CD4-positive, alpha-beta T cell treated with Interferon alpha-2 for 1 hour (primary cell): ENCODE data around the gene MAP2K3.

Experiments used
- DNase-seq, 2 donors: peaks; one replicate each; pipeline ENCODE4 v3.0.0-alpha.2; 2020 to 2022

Gene MAP2K3

DNA sequence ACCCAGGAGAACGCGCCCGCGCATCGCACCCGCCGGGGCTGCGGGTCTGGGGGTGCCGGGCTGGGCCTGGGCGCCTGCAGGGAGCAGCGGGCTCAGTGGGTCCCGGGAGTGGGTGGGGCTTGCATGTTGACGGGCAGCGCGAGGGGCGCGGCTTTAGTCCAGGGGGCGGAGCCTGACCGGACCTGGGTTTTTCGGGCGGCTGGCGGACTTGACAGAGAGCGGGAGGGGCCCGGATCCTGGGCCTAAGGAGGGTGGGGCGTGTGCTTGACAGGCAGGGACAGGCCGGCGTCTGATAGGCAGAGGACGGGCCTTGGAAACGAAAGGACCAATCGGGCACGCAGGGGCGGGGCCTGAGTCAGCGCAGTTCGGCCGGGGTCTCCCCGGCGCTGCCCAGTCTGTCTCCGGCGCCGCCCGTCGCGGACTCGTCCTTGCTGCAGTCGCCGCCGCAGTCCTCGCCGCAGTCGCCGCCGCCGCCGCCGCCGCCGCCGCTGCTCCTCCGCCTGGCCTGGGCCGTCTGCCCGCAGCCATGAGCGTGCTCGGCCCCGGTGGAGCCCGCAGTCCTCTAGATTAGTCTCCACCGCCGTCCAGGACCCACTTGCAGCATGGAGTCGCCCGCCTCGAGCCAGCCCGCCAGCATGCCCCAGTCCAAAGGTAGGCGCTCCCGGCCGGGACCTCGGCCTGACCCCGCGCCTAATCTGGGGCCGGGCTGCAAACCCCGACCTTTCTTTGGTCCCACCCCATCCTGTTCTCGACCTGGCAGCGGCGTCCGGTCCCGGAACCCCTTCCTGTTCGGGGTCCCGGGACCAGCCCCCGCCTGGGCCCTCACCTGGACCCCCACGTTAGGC, at the start of gene MAP2K3:
Gene MAP2K3 (plus strand): TSS at position 393 of the 845 bp plus-strand sequence. CDS start 210 bp downstream, at position 603.
- peak; percentile 98 for DNase-seq

DNA sequence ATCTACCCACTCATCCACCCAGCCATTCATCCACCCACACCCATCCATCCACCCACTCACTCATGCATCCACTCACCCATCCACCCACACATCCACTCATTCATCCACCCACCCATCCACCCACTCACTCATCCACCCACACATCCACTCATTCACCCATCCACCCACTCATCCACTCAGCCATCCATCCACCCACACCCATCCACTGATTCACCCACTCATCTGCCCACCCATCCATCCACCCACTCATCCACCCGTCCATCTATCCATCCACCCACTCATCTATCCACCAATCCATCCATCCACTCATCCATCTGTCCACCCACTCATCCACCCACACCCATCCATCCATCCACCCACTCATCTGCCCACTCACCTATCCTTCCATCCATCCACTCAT, 48.6 kb upstream of the MAP2K3 start:
- no peak for DNase-seq

DNA sequence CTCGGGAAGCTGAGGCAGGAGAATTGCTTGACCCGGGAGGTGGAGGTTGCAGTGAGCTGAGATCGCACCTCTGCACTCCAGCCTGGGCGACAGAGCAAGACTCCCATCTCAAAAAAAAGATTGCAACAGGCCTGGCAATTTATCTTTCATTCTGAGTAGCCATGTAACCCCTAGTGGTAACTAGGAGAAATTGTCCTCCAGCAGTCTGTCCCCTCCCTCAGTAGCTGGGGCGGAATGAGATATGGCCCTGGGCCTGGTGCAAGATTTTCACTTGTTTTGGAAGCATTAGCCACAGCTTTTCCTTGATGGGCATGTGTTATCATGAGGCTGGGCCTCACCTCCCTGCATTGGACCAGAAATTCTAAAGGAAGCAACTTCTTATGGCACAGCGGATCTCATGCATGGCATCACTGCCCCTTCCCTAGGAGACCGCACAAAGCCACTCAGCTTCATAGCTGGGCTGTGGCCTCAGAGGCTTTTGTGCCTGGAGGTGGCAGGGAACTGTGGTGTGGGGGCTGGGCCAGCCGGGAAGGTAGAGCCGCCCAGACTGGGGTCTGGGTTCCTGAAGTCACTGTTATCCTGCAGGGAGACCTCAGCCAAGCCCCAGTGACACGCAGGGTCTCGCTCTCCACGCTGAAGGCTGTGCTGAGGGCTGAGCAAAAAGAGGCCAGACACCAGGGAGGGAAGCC, 44.7 kb upstream of the MAP2K3 start:
- DNase-seq = peak in 1 of 2 donors; percentile 13

DNA sequence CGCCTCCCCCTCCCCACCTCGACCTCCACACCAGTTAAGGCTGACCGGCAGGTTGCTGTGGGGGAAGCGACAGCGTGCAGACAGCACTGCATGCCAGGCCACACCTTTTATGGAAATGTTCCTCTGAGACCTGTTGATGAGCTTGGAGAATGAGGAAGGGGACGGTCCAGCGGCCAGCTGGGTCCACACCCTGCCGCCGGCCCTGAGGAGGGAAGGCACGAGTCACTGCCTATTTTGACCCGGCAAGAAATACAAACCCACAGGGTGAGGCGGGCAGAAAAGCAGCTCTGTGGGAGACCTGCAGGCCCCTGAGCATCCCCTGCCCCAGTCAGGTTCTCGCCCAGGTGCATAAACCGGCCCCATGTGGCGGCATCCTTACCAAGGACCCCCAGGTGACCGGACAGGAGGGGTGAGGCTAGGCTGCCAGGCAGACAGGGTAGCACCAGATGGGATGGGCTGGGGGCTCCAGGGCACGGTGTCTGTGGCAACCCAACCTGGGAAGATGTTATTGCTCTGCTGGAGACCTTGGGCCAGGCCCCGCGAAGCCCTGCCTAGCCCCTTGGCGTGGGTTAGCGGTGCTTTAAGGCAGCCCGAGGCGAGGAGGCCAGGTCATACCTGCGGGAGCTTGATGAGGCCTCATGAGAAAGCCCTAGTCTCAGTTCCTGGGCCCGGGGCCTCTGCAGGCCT, 44.0 kb upstream of the MAP2K3 start:
- no peak for DNase-seq

DNA sequence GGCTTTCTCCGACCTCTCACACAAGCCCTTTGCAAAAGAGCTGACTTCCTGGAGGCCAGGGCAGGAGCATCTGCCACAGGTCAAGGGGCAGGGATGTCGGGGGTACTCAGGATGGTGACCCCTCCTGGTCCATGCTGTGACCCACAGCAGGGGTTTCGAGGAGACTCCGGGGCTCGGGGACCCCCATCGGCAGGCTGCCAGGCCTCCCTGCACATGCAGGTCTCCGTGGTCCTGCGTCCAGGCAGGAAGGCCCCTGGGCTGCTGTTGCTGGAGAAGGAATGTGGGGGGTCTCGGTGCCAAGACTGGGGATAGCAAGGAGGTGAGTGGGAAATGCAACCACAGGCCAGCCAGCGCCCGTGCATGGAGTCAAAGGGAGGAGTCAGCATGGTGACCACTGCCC, 42.9 kb upstream of the MAP2K3 start:
- no peak for DNase-seq

DNA sequence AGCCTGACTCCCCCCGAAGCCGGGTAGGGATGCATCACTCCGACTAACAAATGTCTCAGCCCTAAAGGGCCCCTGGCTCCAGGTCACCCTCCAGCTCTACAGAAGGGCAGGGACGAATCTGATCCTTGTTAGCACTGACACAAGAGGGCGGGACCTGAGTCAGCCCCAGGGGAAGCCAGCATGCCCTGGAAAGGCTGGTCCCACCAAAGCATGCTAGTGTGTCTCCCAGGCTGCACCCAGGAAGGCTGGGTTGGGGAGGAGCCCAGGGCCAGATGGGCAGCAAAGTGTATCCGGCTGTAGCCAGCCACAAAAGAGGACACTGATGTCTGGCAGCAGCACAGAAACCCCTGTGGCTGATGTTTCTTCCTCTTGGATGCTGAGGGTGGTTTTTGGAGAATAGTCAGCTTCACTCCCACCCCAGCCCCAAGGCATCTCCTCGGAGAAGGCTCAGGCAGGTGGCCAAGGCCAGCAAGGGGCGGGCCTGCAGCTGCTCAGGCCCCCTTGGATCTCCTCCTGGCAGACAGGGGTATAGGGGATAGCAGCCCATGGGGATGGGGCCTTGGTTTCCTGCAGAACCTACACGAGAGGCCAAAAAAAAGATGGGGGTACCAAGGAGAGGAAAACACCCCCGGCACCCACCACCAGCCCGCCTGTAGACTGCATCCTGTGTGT, 42.3 kb upstream of the MAP2K3 start:
- DNase-seq = no peak

DNA sequence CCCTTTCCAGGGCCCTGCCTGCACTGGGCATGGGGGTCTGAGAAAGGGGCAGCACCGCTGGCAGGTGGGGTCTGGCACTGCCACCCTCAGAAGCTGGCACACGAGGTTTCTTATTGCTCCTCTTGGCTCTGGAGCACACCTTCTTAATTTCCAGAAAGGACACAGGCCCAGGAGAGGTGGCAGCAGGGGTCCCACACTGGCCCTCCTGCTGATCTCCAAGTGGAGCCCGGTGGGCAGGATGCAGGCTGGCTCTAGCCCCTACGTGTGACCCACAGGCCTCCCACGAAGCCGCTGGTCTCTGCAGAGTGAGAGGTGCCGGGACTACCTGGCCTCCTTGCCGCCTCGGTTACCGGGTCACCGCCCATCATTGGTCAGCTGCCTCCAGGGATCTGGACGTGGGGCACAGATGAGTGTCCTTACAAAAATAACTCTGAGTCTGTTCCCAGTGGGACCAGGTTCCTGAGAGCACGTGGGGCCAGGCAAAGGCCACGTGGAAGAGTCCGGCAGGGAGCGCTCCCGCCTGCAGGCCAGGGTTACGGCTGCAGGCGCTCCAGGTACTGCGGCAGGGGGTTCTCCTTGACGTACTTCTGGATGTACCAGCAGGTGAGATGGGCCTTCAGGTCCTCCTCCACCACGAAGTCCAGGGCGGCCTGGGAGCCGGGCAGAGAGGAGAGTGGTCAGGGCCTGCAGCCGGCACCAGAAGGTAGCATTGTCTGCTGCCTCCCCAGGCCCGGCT, 41.6 kb upstream of the MAP2K3 start:
- no peak for DNase-seq

DNA sequence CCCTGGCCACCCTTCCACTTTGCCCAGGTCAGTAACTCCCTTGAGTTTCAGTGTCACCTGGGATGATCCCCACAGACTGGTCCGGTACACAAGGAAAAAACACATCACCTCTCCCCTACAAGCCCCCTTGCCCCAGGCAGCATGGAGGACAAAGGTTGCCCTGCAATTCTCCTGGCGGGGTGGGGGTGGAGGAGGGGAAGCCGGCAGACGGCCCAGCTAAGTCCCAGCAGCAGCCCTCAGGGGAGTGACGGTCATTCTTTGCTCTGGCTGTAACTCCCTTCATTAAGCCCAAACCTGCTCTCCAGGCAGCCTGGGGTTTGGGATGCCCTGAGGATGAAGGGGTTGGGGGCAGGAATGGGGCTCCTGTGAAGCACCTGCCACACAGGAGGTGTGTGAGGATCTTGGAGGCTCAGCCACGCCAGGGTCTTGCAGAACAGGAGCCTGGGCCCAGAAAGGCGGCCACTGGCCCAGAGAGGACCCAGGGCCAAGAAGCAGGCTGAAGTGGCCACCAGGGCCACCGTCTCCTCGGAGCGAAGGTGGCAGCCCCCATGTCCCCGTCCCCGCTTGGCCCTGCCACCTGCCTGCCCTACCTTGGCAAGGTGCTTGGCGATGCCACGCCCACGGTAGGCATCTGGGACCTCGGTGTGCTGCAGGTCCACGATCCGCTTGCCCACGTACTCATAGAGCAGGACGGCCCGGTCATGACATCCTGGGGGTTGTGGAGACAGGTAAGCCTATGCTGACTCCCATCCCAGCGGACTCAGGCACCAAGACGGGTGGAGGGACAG, 40.8 kb upstream of the MAP2K3 start:
- no peak for DNase-seq

DNA sequence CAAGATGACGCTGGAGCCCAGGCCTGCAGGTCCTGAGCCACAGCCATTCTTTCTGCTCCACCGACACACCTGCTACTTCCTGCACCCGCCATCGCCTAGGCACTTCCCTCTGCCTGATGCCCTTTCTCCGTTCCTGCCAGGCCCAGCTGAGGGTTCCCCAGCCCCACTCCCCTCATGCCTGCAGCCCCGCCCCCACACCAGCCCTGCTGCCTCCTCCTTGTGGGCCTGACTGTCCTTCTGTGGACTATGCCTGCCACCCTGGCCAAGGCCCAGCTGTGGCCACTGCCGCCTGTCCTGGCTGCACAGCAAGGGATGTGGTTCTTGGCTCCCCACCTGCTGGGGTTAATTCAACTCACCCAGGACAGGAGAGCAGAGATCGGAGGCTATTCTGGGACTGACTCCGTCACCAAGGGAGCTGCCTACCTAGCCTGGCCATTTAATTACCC, 38.8 kb upstream of the MAP2K3 start:
- DNase-seq = no peak

DNA sequence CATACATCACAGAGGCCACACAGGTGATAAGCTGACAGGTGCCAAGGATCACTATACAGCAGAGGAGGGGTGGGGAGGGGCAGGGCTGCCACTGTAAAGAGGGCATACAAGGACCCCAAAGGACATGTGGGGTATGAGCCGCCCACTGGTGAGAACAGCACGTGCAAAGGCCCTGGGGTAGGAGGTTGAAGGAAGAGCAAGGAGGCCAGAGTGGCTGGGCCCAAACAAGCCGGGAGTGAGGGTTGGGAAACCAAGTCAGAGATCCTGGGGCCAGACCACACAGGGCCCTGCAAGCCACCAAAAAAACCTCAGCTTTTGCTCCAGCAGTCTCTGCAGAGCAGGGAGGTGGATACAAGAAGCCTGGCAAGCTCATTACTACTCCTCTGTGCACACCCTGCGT, 37.8 kb upstream of the MAP2K3 start:
- no peak for DNase-seq

DNA sequence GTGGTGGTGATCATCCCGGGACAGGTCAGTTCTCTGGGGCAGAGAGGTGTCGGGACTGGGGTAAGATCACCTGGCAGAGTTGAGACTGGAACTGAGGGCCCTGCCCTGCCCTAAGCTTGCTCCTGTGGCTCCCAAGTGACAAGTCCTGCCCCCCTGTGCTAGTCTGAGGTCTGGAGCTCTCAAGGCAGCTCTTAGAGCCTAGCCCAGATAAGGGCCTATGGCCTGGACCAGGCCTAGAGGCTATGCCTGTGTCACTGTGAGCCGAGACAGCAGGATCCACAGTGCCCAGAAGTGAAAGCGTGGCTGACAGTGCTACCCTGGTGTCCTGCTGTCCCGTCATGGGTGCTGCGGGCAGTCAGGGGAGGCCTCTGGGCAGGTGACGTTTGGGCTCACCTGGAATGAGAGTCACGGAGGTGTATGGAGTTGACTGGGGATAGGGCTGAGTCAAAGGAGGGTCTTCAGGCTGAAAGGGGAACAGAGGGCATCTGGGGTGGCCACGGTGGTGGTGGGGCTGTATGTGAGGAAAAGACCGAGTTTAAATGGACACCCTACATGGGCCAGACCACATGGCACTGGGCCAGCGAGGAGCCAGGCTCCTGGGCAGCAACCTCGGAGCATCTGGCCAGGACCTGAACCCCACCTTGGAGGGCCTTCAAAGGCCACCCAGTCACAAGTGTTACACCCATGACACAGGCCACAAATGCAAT, 36.8 kb upstream of the MAP2K3 start:
- no peak for DNase-seq

DNA sequence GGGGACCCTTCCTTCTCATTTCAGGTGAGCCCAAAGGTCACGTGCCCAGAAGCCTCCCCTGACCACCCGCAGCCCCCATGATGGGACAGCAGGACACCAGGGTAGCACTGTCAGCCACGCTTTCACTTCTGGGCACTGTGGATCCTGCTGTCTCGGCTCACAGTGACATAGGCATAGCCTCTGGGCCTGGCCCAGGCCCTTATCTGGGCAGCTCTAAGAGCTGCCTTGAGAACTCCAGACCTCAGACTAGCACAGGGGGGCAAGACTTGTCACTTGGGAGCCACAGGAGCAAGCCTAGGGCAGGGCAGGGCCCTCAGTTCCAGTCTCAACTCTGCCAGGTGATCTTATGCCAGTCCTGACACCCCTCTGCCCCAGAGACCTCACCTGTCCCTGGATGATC, 36.0 kb upstream of the MAP2K3 start:
- DNase-seq = no peak

DNA sequence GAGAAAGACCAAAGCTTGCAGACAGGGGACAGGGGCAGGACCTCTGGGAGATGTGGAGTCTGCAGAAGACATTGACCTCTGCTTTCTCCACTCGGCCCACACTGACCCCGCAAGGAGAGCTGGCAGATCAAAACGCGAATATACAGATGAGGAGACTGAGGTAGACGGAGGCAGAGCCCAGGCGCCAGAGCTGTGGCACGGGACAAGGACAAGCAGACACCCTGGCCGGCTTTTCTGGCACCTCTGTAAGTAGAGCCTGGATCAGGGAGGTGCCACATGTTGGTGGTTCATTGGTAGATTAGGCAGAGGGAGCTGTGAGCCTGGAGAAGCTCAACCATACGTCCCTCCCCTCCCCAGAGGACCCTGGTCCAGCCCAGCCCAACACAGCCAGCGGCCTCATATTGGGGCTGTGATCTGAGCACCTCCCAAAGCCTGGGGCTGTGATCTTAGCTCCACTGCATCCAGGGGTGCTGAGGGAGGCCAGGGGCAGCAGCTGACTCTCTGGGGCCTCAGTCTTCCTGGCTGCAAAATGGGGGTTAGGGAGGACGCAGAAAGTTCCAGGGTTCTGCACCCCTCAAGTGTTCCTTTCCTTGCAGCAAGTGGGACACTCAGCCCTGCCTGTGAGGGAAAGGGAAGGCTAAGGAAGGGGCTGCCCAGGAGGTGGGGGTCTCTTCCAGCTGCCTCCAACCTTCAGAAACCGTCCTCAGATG, 35.3 kb upstream of the MAP2K3 start:
- no peak for DNase-seq

DNA sequence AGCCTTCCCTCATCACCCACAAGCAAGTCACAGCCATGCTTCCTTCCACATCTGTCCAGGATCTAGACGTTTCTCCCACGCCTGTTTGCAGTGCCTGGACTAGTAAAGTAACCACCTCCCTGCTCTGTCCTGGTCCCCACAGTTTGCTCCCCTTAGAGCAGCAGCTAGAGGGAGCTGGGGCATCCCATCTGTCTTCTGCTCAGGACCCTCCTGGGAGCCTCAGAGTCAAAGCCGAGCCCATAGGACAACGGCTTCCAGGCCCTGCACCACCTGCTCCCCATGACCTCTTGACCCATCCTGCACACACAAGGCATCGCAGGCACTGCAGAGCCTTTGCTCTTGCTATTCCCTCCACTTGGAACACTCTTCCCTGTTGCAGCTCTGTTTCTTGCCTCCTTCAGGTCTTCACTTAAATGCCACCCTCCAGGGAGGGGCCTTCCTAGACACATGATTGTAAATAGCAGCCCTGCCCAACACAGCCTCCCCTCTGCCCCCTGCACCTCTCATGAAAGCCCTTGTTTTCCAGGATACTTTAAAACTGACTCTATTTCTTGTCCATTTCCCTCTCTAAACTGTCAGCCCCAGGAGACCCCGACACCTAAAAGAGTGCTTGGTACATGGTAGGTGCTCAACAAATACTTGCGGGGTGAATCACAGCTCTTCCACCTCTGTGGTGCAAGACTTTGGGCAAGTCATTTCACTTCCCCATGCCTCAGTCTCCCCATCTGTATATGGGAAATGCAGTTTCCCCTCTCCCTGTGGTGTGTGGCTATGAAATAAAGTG, 34.4 kb upstream of the MAP2K3 start:
- no peak for DNase-seq

DNA sequence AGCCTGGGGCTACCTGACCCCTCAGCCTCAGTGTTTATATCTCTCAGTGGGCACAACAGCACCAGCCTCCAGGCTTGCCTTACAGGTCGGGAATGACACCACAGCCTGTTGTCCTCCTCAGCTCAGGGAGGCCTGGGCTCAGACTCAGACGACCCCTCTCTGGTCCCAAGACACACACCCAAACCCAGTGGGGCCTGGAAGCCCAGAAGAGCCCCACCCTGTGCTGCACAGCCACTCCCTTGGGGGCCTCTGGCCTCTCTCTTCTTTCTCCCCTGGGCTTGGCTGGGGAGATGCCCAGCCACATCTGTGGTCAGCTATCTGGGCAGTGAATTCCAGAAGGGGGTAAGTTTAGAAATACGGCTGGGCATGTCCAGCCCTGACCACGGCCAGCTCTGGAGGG, 33.7 kb upstream of the MAP2K3 start:
- DNase-seq = no peak

DNA sequence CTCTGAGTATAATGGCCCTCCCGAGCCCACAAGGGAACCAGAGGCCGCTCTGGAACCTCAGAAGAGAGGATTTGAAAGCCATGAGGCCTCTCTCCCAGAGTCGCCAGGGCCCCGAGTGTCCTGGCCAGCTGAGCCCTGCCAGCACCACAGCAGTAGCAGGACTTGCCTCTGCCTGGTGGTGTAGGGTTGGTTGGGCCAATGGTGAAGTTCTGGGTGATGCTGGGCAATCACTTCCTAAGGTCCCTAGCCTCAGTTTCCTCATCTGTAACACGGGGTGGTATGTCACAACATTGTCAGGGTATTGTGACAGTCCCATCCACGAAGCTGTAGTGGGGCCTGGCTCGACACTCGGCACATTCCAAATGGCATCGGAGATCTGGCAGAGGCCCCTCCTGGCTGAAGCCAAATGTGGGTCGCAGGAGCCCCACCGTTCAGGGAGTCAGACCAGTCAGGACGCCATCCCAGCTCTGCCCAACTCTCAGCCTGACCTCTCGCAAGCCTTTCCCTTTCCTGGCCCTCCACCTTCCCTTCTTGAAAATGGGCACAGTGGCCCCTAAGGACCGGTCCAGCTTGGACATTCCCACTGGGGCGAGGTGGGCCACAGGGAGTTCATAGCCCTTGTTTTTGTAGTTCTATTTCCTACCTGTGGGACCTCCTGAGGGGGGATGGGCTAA, 33.0 kb upstream of the MAP2K3 start:
- no peak for DNase-seq

DNA sequence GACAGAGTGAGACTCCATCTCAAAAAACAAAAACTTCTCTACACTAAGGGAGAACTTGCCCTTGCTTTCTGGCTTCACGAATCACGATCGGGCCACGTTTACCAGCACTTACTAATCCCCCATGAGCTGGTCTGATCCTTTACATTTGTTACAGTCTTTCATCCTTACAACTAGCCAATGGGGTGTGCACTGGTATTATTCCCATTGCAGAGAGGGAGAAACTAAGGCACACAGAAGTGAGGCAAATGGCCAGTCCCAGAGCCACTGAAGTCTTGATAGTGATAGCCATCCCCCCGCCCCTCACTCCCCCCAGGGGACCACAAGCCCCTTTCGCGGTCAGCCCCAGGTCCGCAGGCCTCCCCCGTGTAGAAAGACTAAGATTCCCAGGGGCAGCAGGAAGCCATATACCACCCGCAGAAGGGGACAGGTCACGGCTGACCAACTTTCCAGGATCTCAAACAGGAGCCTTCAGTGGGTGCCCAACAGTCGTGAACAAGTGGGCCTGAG, 32.2 kb upstream of the MAP2K3 start:
- DNase-seq = no peak
